ENCODE results near the gene SLC25A38.
"Not testable (repeated sequence)": the region's sequence is repeated elsewhere in the genome, so short reads cannot be mapped to it uniquely, and the experiment has no call there.

The SLC25A38 gene, protein sequence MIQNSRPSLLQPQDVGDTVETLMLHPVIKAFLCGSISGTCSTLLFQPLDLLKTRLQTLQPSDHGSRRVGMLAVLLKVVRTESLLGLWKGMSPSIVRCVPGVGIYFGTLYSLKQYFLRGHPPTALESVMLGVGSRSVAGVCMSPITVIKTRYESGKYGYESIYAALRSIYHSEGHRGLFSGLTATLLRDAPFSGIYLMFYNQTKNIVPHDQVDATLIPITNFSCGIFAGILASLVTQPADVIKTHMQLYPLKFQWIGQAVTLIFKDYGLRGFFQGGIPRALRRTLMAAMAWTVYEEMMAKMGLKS

DNA sequence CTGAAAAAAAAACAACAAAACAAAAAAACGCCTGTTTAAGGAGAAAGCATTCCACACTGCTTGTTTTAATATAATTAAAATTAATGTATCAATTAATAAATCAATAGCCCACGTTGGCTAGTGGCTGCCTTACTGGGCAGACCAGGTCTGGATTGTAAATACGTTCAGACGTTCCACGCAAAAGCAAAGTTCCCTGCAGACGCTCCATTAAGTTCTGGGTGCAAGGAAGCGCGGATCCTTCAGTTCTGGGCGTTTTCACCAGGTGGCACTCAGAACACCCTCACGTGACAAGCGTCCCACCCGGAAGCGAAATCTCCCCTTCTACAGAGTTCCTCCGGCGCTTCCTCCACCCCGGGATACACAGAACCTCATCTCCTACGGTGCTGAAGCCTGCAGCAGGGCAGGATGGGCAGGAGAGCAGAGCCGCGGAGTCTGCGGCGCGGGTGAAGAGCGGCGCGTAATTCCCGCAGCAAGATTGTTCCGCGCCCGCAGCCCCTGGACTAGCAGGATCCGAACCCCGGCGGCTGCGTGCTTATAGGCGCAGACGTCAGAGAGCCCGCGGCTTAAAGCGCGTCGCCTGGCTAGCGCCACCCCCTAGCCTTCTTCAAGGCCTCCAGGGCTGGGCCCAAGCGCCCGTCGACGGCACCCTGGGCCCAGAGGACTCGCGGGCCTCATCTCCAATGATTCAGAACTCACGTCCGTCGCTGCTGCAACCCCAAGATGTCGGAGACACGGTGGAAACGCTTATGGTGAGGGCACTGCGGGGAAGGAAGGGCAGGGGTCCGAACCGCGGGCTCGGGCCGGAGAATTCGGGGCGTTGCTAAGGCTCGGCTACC is at the start of gene SLC25A38:
Gene SLC25A38, plus strand, starts transcription at position 326 of the 836 bp plus-strand sequence. Its CDS starts 355 bp downstream, at position 681.
- DNase-seq, result peak; percentile 87

DNA sequence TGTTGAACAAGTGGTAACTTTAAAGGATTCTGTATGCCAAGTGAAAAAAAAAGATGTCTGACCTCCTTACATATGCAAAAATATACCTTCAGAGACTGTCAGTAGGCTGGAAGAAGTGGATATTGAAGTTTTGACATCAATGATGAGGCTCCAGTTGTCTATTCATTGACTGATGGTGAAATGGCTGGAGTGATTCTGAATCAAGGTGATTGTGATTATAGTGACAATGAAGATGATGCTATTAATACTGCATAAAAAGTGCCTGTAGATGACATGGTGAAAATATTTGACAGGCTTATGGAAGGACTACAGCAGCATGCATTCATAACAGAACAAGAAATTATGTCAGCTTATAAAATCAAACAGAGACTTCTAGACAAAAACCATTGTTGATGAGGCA is 49.6 kb upstream of the SLC25A38 start:
- DNase-seq, result no peak

DNA sequence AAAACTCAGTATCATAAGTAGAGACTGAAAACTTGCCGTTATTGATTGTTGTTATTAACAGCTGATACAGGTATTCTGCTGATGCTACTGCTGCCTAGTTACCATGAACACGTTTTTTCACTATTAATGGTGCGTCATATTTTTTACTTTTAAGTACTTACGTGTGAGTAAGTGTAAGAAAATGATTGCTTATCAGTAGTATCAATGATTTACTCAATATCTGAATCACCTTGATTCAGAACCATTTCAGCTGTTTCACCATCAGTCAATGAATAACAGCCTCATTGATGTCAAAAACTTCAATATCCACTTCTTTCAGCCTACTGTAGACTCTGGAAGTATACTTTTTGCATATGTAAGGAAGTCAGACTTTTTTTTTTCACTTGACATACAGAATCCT is 49.0 kb upstream of the SLC25A38 start:
- no peak for DNase-seq

GRCh38 chr3:39338201-39338600 is 45.0 kb upstream of the SLC25A38 start:
- DNase-seq, result no peak

DNA sequence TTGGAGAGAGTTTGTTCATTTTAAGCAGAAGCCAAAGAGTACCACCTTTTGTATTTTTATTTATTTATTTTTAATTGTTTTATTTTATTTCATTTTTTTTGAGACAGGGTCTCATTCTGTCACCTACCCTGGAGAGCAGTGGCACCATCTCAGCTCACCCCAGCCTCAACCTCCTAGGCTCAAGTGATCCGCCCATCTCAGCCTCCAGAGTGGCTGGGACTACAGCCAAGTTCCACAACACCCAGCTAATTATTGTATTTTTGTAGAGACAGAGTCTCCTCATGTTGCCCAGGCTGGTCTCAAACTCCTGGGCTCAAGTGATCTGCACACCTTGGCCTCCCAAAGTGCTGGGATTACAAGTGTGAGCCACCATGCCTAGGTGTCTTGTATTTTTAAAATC is 44.1 kb upstream of the SLC25A38 start:
- no peak for DNase-seq

- no peak for DNase-seq
These were observed 40.0 kb upstream of the SLC25A38 start for GRCh38 chr3:39343076-39343717.

- DNase-seq, result no peak
These were observed 39.4 kb upstream of the SLC25A38 start for GRCh38 chr3:39343760-39344159.

GRCh38 chr3:39344746-39345344 is 38.3 kb upstream of the SLC25A38 start:
- no peak for DNase-seq

DNA sequence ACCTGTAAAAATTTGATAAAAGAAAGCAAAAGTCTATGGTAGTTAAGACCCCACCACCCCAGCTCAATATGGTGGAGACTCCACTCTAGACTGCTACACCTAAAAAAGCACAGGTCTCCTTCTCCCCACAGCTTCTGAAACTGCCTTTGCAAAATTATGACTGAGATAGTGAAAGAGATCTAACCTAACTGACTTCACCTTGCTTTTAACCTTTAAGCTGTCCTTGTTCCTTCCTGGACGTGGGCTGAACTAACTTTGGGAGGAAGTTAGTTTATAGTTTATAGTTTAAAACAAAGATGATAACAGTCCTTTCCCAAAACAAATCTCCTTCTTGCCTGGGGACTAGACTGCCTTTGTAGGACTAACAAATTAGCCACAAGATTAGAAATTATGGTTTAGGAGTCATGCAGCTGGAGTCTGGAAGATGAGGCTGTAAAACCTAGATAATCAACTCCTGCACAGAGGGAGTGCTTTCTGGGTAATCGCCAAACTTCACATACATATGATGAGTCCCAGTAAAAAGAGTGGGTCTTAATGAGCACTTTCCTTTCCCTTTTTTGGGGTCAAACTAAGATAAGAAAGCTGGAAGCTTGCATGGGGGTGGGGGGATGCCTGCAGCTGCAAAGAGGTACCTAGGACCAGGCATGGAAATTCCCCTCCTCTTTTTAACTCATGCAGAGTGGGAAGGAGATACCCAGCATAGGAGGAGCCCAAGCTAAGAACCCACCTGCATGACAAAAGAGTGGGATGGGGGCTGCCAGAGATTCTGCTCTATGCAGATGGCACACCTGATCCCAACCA is 36.2 kb upstream of the SLC25A38 start:
- DNase-seq, result no peak

DNA sequence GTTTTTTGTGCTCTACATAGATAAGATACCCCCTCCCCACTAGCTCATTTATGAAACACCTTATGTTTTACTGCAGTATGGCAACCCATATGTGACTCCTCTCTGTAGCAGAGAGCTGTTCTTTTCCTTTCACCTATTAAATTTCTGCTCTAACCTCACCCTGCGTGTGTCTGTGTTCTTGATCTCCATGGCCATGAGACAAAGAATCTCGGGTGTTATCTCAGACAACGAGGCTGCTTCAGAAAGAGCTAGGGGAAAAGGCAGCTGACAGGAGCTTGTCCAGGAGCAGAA is 35.6 kb upstream of the SLC25A38 start:
- DNase-seq, result no peak

- DNase-seq, result no peak
These were observed 34.1 kb upstream of the SLC25A38 start for GRCh38 chr3:39349080-39349479.

DNA sequence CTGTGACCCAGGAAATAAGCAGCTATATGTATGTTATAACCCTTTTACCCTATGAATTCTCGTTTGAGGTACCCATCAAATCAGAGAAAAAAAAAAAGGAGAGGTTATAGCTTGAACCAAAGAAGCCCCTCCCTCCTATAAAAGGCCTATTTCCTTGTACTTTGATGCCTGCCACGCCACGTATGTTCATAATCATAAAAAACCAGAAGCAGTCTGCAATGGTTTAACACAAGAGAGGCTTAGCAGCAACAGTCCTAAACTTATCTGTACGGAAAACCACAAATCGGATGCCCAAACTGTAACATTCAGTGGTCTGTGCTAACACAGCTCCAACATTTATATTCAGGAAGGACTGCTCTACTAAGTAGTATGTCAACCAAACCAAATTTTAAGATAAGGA is 32.5 kb upstream of the SLC25A38 start:
- DNase-seq, result no peak

- DNase-seq, result not testable (repeated sequence)
These were observed 32.0 kb upstream of the SLC25A38 start for GRCh38 chr3:39351134-39351533.

DNA sequence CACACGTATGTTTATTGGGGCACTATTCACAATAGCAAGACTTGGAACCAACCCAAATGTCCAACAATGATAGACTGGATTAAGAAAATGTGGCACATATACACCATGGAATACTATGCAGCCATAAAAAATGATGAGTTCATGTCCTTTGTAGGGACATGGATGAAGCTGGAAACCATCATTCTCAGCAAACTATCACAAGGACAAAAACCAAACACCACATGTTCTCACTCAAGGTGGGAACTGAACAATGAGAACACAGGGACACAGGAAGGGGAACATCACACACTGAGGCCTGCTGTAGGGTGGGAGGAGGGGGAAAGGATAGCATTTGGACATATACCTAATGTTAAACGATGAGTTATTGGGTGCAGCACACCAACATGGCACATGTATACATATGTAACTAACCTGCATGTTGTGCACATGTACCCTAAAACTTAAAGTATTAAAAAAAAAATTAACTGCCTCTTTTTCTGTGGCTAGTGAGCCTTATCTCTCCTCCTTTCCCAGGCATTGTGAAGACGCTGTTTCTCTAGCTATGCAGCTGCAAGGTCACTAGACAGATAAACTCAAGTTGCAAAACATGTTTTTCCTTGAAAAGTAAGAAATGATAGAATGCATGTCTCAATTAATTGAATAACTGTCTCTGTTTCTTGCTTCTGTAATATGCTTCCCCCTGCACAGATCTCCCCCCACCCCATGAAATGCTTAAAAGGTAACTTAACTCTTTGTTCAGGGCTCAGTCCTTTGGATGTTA is 29.8 kb upstream of the SLC25A38 start:
- not testable (repeated sequence) for DNase-seq

GRCh38 chr3:39358333-39358732 is 24.8 kb upstream of the SLC25A38 start:
- DNase-seq, result no peak

DNA sequence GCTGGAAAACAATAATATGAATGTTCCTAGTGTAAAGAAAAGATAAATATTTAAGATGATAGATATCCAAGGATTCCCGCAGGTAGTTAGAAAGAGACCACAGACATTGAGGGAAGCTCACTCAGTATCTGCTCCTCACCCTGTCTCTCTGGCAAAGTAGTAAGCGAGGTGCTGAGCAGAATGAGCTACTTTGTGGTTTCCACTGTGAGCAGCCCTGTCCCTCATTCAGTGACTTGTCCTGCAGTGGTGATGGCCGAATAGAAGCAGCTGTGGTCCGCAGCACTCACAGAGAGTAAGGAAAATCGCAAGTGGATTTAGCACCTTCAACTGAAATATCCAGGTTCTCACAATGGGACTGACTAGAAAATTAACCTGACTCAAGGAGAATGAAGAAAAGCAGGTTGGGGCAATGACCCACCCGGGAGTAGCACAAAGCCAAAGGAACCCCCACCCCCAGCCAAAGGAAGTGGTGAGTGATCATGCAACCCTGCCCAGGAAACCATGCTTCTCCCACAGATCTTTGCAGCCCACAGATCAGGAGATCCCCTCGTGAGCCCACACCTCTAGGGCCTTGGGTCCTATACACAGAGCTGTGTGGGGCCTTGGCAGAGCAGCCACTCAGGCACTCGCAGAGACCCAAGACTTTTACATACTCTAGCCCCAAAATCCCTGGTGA is 21.8 kb upstream of the SLC25A38 start:
- no peak for DNase-seq

GRCh38 chr3:39362192-39362591 is 21.0 kb upstream of the SLC25A38 start:
- DNase-seq, result no peak

- no peak for DNase-seq
These were observed 20.4 kb upstream of the SLC25A38 start for GRCh38 chr3:39362812-39363211.

DNA sequence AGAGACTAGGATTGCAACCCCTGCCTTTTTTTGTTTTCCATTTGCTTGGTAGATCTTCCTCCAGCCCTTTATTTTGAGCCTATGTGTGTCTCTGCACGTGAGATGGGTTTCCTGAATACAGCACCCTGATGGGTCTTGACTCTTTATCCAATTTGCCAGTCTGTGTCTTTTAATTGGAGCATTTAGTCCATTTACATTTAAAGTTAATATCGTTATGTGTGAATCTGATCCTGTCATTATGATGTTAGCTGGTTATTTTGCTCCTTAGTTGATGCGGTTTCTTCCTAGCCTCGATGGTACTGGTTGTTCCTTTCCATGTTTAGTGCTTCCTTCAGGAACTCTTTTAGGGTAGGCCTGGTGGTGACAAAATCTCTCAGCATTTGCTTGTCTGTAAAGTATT is 12.7 kb upstream of the SLC25A38 start:
- DNase-seq, result not testable (repeated sequence)

DNA sequence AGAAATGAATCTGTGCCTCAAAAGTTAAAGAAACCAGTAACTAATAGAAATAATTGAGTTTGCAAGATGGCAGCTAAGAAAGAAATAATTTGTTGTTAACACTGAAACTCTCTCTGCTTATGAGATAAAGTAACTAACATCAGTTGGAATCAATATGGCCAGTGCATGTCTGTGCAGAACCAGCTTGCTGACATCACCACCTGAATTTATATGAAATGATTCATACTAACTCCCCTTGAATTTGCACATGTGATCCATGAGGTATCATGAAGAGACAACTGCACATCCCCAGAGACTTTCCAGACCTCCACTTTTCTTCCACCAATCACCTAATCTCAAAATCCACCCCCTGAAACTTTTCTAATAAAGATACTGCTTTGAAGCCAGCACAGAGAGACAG is 10.3 kb upstream of the SLC25A38 start:
- no peak for DNase-seq

DNA sequence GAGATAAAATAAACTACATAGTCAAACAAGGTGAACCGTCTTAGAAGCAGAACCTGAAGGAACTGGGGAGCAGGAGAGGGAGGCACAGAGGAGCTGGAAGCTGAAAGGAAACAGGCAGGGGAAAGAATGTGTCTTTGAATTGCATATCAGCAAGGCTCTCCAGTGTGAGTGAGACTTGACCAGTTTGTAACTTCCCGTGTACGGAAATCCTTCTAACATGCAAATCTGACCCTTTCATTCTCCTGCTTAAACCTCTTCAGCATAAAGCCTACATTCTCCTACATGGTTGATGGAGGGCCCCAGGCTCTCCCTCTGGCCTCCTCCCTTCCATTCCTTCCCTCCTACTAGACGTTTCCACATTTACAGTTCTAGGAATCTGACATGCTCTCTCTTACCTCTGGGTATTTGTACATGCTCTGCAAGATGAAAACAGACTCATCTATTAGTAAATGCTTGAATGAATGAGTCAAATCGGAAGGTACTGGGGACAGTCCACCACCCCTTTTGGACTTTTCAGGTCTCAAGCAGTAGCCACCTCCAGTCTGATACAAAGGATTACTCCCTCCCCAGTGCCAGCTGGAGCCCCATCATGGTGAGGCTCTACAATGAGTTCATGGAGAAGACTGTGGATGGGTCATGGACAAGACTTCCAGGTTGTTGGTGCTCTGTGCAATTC is 6.1 kb upstream of the SLC25A38 start:
- no peak for DNase-seq

Data from right hindlimb (tissue), 1 donor.